Measurements from ENCODE around the gene COL5A2. TPM values are rescaled to one million over a fixed set of nuclear protein-coding genes. Genes with fewer than 3 reads are reported as not detected.

COL5A2 gene
- polyA plus RNA-seq, 1 donor from 2014 or later, result 3.6 TPM

- Histone ChIP-seq H3K79me2 (replicated peaks; ENCODE audit: insufficient read depth, low read length) (no peaks in the 10 kb centered on the region), H3K9ac (ENCODE audit: low read length) (no peak overlapping the region), H3F3A (ENCODE audit: insufficient read depth, low read length, poor library complexity, severe bottlenecking) (no peaks in the 10 kb centered on the region)
Measured at GRCh38 chr2:189162566-189162965, 17.0 kb downstream of the COL5A2 start.

DNA sequence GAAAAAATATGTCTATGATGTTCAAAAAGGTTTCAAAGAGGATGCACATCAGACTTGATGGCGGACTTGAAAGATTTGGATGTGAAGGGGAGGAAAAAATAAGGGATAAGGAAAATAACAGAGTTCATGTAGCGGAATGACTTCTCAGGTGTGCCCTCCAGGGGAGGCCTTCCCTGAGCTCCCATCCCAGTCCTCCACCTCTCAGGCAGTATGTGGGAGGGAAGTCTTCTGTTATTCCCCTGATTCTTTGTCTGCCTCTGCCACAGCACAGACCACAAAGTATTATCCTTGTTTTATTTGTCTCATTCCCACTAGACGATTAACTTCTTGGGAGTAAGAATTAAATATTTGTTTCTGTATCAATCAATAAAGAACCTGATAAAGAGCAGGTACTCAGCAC is 17.7 kb downstream of the COL5A2 start:
- H3K4me2 ChIP-seq (ENCODE audit: low read length), result no peak overlapping the region
- no peaks in the 10 kb centered on the region for H3K79me2 ChIP-seq (replicated peaks; ENCODE audit: insufficient read depth, low read length)

More at GRCh38 chr2:189162566-189162965, 17.0 kb downstream of the COL5A2 start:
- TF ChIP-seq RAD21 (conservative IDR thresholded peaks at IDR 0.05) (no peak), SMC3 (conservative IDR thresholded peaks at IDR 0.05; ENCODE audit: poor library complexity) (no peak), POLR2AphosphoS5 (IDR thresholded peaks at IDR 0.05) (no peak), EP300 (conservative IDR thresholded peaks at IDR 0.05; ENCODE audit: poor library complexity, severe bottlenecking) (no peak), TAF1 (IDR thresholded peaks at IDR 0.05; ENCODE audit: low read depth) (no peak), EZH2 (IDR thresholded peaks at IDR 0.05; ENCODE audit: borderline replicate concordance, insufficient read depth, low read length, poor library complexity, severe bottlenecking) (no peak), MXI1 (conservative IDR thresholded peaks at IDR 0.05; ENCODE audit: poor library complexity, severe bottlenecking) (no peak)
- TF ChIP-seq, protein P1, sequence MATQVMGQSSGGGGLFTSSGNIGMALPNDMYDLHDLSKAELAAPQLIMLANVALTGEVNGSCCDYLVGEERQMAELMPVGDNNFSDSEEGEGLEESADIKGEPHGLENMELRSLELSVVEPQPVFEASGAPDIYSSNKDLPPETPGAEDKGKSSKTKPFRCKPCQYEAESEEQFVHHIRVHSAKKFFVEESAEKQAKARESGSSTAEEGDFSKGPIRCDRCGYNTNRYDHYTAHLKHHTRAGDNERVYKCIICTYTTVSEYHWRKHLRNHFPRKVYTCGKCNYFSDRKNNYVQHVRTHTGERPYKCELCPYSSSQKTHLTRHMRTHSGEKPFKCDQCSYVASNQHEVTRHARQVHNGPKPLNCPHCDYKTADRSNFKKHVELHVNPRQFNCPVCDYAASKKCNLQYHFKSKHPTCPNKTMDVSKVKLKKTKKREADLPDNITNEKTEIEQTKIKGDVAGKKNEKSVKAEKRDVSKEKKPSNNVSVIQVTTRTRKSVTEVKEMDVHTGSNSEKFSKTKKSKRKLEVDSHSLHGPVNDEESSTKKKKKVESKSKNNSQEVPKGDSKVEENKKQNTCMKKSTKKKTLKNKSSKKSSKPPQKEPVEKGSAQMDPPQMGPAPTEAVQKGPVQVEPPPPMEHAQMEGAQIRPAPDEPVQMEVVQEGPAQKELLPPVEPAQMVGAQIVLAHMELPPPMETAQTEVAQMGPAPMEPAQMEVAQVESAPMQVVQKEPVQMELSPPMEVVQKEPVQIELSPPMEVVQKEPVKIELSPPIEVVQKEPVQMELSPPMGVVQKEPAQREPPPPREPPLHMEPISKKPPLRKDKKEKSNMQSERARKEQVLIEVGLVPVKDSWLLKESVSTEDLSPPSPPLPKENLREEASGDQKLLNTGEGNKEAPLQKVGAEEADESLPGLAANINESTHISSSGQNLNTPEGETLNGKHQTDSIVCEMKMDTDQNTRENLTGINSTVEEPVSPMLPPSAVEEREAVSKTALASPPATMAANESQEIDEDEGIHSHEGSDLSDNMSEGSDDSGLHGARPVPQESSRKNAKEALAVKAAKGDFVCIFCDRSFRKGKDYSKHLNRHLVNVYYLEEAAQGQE (IDR thresholded peaks at IDR 0.05; ENCODE audit: borderline replicate concordance), result no peak
- TF ChIP-seq, protein P2, sequence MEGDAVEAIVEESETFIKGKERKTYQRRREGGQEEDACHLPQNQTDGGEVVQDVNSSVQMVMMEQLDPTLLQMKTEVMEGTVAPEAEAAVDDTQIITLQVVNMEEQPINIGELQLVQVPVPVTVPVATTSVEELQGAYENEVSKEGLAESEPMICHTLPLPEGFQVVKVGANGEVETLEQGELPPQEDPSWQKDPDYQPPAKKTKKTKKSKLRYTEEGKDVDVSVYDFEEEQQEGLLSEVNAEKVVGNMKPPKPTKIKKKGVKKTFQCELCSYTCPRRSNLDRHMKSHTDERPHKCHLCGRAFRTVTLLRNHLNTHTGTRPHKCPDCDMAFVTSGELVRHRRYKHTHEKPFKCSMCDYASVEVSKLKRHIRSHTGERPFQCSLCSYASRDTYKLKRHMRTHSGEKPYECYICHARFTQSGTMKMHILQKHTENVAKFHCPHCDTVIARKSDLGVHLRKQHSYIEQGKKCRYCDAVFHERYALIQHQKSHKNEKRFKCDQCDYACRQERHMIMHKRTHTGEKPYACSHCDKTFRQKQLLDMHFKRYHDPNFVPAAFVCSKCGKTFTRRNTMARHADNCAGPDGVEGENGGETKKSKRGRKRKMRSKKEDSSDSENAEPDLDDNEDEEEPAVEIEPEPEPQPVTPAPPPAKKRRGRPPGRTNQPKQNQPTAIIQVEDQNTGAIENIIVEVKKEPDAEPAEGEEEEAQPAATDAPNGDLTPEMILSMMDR (IDR thresholded peaks at IDR 0.05; ENCODE audit: poor library complexity, severe bottlenecking), result no peak
- Histone ChIP-seq H2AFZ (ENCODE audit: low read depth, low read length) (no peak overlapping the region), H3K4me2 (ENCODE audit: low read length) (no peak overlapping the region), H3K36me3 (ENCODE audit: insufficient read depth, low read length) (no peaks in the 10 kb centered on the region), H3K4me3 (ENCODE audit: low read length) (no peak overlapping the region), H3K9me2 (ENCODE audit: insufficient read depth, low read length) (no peaks in the 10 kb centered on the region), H3K27me3 (ENCODE audit: insufficient read depth, low read depth, low read length) (no peaks in the 10 kb centered on the region), H3K9me3 (ENCODE audit: low read length) (no peaks in the 10 kb centered on the region), H4K20me1 (ENCODE audit: insufficient read depth) (no peaks in the 10 kb centered on the region), H3K27ac (ENCODE audit: low read length) (no peak overlapping the region)

More for the DNA sequence above, 17.7 kb downstream of the COL5A2 start:
- Histone ChIP-seq H3K36me3 (ENCODE audit: insufficient read depth, low read length) (no peaks in the 10 kb centered on the region), H2AFZ (ENCODE audit: low read depth, low read length) (no peak overlapping the region), H3K9me2 (ENCODE audit: insufficient read depth, low read length) (no peaks in the 10 kb centered on the region), H3K4me3 (ENCODE audit: low read length) (no peak overlapping the region), H3F3A (ENCODE audit: insufficient read depth, low read length, poor library complexity, severe bottlenecking) (no peaks in the 10 kb centered on the region), H3K9me3 (ENCODE audit: low read length) (no peaks in the 10 kb centered on the region), H3K9ac (ENCODE audit: low read length) (no peak overlapping the region), H3K27ac (ENCODE audit: low read length) (no peak overlapping the region), H4K20me1 (ENCODE audit: insufficient read depth) (no peaks in the 10 kb centered on the region), H3K27me3 (ENCODE audit: insufficient read depth, low read depth, low read length) (no peaks in the 10 kb centered on the region)
- TF ChIP-seq, protein P1 (IDR thresholded peaks at IDR 0.05; ENCODE audit: borderline replicate concordance), result no peak
- TF ChIP-seq POLR2AphosphoS5 (IDR thresholded peaks at IDR 0.05) (no peak), EP300 (conservative IDR thresholded peaks at IDR 0.05; ENCODE audit: poor library complexity, severe bottlenecking) (no peak), MXI1 (conservative IDR thresholded peaks at IDR 0.05; ENCODE audit: poor library complexity, severe bottlenecking) (no peak), SMC3 (conservative IDR thresholded peaks at IDR 0.05; ENCODE audit: poor library complexity) (no peak), EZH2 (IDR thresholded peaks at IDR 0.05; ENCODE audit: borderline replicate concordance, insufficient read depth, low read length, poor library complexity, severe bottlenecking) (no peak)
